HG02798 (cell line): Measurements from ENCODE around the gene SP100.
"Not testable (repeated sequence)": the region's sequence is repeated elsewhere in the genome, so short reads cannot be mapped to it uniquely, and the experiment has no call there.

ENCODE experiments used
- ATAC-seq: cut with Tn5 transposase; IDR thresholded peaks from one replicate; pipeline ENCODE4 v1.9.1; 2021; ENCODE audit warnings: mild to moderate bottlenecking; ENCODE audit not compliant: unreplicated experiment, poor library complexity

SP100 gene

GRCh38 chr2:230416061-230416721 is at the start of gene SP100:
TSS of gene SP100 (plus strand) at chr2:230416201. CDS start at chr2:230416297, 96 bp downstream.
- ATAC-seq: peak; percentile 79

- no peak for ATAC-seq
Observed at GRCh38 chr2:230382108-230382507, 33.9 kb upstream of the SP100 start.

- no peak for ATAC-seq
Observed at GRCh38 chr2:230383453-230383852, 32.5 kb upstream of the SP100 start.

GRCh38 chr2:230384986-230385385 is 31.0 kb upstream of the SP100 start:
- ATAC-seq: no peak

- no peak for ATAC-seq
Observed at GRCh38 chr2:230394301-230394700, 21.7 kb upstream of the SP100 start.

- not testable (repeated sequence) for ATAC-seq
Observed at GRCh38 chr2:230398698-230399097, 17.3 kb upstream of the SP100 start.

- ATAC-seq: no peak
Observed at GRCh38 chr2:230400041-230400440, 16.0 kb upstream of the SP100 start.

GRCh38 chr2:230400454-230400853 is 15.5 kb upstream of the SP100 start:
- ATAC-seq: no peak

- not testable (repeated sequence) for ATAC-seq
Observed at GRCh38 chr2:230401026-230401425, 15.0 kb upstream of the SP100 start.

GRCh38 chr2:230403746-230404145 is 12.3 kb upstream of the SP100 start:
- ATAC-seq: no peak

- ATAC-seq: no peak
Observed at GRCh38 chr2:230405824-230406223, 10.2 kb upstream of the SP100 start.

GRCh38 chr2:230408244-230408842 is 7.7 kb upstream of the SP100 start:
- no peak for ATAC-seq

GRCh38 chr2:230409316-230409715 is 6.7 kb upstream of the SP100 start:
- not testable (repeated sequence) for ATAC-seq

GRCh38 chr2:230410263-230410662 is 5.7 kb upstream of the SP100 start:
- ATAC-seq: no peak

GRCh38 chr2:230410861-230411569 is 5.0 kb upstream of the SP100 start:
- no peak for ATAC-seq

- peak; percentile 64 for ATAC-seq
Observed at GRCh38 chr2:230411570-230412370, 4.2 kb upstream of the SP100 start.

- no peak for ATAC-seq
Observed at GRCh38 chr2:230412371-230412711, 3.7 kb upstream of the SP100 start.

- ATAC-seq: no peak
Observed at GRCh38 chr2:230412846-230413245, 3.2 kb upstream of the SP100 start.

GRCh38 chr2:230413479-230413878 is 2.5 kb upstream of the SP100 start:
- ATAC-seq: no peak

GRCh38 chr2:230414302-230414701 is 1.7 kb upstream of the SP100 start:
- no peak for ATAC-seq

- ATAC-seq: no peak
Observed at GRCh38 chr2:230417436-230417835, 1.4 kb downstream of the SP100 start.
